ENCODE results near the gene ODAD4. TPM values are rescaled to one million over a fixed set of nuclear protein-coding genes. Genes with fewer than 3 reads are reported as not detected.

The ODAD4 gene
- 8.4 TPM for polyA plus RNA-seq (2013, experiment 1 of 4)
- polyA plus RNA-seq (2013, experiment 2 of 4): 7.1 TPM
- polyA plus RNA-seq (2013, experiment 3 of 4): 4.9 TPM
- polyA plus RNA-seq (2013, experiment 4 of 4): 5.9 TPM

GRCh38 chr17:41930009-41930832 lies at the start of gene ODAD4:
Gene ODAD4, plus strand, starts transcription at chr17:41930617. Its CDS starts 107 bp downstream, at chr17:41930724.
- Histone ChIP-seq H3K27me3 (ENCODE audit: control insufficient read depth, insufficient read depth, low read length, poor library complexity, severe bottlenecking) (no peaks in the 10 kb centered on the region), H3K4me3 (ENCODE audit: insufficient read depth, low read depth, low read length) (peak within 1 kb of the TSS; percentile 69), H3K9me3 (ENCODE audit: control insufficient read depth, low read length) (no peaks in the 10 kb centered on the region), H3K36me3 (ENCODE audit: control insufficient read depth, insufficient read depth, low read length) (no peaks in the 10 kb centered on the region), H3K4me1 (ENCODE audit: control insufficient read depth, insufficient read depth, low read length) (peaks cover 6% of the 10 kb centered on the region), H3K27ac (ENCODE audit: insufficient read depth, low read depth, low read length, poor library complexity, severe bottlenecking) (peak within 1 kb of the TSS; percentile 76)
- WGBS, 2 experiments: 3% methylated on average over 43 of the region's 43 CpGs

- Histone ChIP-seq H3K36me3 (ENCODE audit: control insufficient read depth, insufficient read depth, low read length) (peaks cover 70% of the 10 kb centered on the region), H3K9me3 (ENCODE audit: control insufficient read depth, low read length) (no peaks in the 10 kb centered on the region), H3K27me3 (ENCODE audit: control insufficient read depth, insufficient read depth, low read length, poor library complexity, severe bottlenecking) (no peaks in the 10 kb centered on the region), H3K27ac (ENCODE audit: insufficient read depth, low read depth, low read length, poor library complexity, severe bottlenecking) (no peak overlapping the region), H3K4me1 (ENCODE audit: control insufficient read depth, insufficient read depth, low read length) (peaks cover 9% of the 10 kb centered on the region), H3K4me3 (ENCODE audit: insufficient read depth, low read depth, low read length) (no peak overlapping the region)
- 96% methylated on average over 6 of the region's 6 CpGs for WGBS, 2 experiments
These were observed 47.7 kb upstream of the ODAD4 start for GRCh38 chr17:41882756-41883155.

- H3K36me3 ChIP-seq (ENCODE audit: control insufficient read depth, insufficient read depth, low read length): peaks cover 68% of the 10 kb centered on the region
These were observed 44.7 kb upstream of the ODAD4 start for GRCh38 chr17:41885733-41886132.

GRCh38 chr17:41888332-41888965 lies 42.0 kb upstream of the ODAD4 start:
- 90 to 92% methylated on average over 6 of the region's 6 CpGs for WGBS, 2 experiments
- no peak overlapping the region for H3K4me3 ChIP-seq (ENCODE audit: insufficient read depth, low read depth, low read length)
- H3K27ac ChIP-seq (ENCODE audit: insufficient read depth, low read depth, low read length, poor library complexity, severe bottlenecking): no peak overlapping the region
- no peaks in the 10 kb centered on the region for H3K27me3 ChIP-seq (ENCODE audit: control insufficient read depth, insufficient read depth, low read length, poor library complexity, severe bottlenecking)
- peaks cover 76% of the 10 kb centered on the region for H3K36me3 ChIP-seq (ENCODE audit: control insufficient read depth, insufficient read depth, low read length)
- H3K9me3 ChIP-seq (ENCODE audit: control insufficient read depth, low read length): no peaks in the 10 kb centered on the region
- peaks cover 9% of the 10 kb centered on the region for H3K4me1 ChIP-seq (ENCODE audit: control insufficient read depth, insufficient read depth, low read length)

More at GRCh38 chr17:41885733-41886132, 44.7 kb upstream of the ODAD4 start:
- Histone ChIP-seq H3K27me3 (ENCODE audit: control insufficient read depth, insufficient read depth, low read length, poor library complexity, severe bottlenecking) (no peaks in the 10 kb centered on the region), H3K9me3 (ENCODE audit: control insufficient read depth, low read length) (no peaks in the 10 kb centered on the region), H3K4me1 (ENCODE audit: control insufficient read depth, insufficient read depth, low read length) (peaks cover 9% of the 10 kb centered on the region), H3K4me3 (ENCODE audit: insufficient read depth, low read depth, low read length) (no peak overlapping the region), H3K27ac (ENCODE audit: insufficient read depth, low read depth, low read length, poor library complexity, severe bottlenecking) (peak overlapping the region; percentile 71)
- WGBS, 2 experiments: 52 to 56% methylated on average over 6 of the region's 6 CpGs

GRCh38 chr17:41891135-41892020 lies 39.0 kb upstream of the ODAD4 start:
- Histone ChIP-seq H3K9me3 (ENCODE audit: control insufficient read depth, low read length) (no peaks in the 10 kb centered on the region), H3K27me3 (ENCODE audit: control insufficient read depth, insufficient read depth, low read length, poor library complexity, severe bottlenecking) (no peaks in the 10 kb centered on the region), H3K4me1 (ENCODE audit: control insufficient read depth, insufficient read depth, low read length) (peaks cover 3% of the 10 kb centered on the region), H3K36me3 (ENCODE audit: control insufficient read depth, insufficient read depth, low read length) (peaks cover 81% of the 10 kb centered on the region), H3K4me3 (ENCODE audit: insufficient read depth, low read depth, low read length) (no peak overlapping the region), H3K27ac (ENCODE audit: insufficient read depth, low read depth, low read length, poor library complexity, severe bottlenecking) (no peak overlapping the region)
- WGBS, 2 experiments: 92 to 97% methylated on average over 6 to 7 of the region's 7 CpGs

DNA sequence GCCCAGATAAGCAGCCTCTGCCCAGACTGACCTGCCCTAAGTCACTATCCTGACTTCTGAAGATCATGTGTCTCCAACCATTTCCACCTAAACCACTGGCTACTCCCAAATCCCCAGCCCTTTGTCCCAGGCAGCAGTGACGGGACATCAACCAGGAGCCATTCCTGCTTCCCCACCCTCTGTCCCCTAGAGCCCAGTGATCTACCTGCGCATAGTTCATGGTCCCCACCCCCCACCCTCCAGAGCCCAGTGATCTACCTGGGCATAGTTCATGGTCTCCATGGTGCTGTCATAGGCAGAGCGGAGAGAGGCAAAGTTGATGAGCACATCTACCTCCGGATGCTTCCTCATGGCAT lies 38.4 kb upstream of the ODAD4 start:
- H3K36me3 ChIP-seq (ENCODE audit: control insufficient read depth, insufficient read depth, low read length): peaks cover 78% of the 10 kb centered on the region

GRCh38 chr17:41893384-41893783 lies 37.0 kb upstream of the ODAD4 start:
- Histone ChIP-seq H3K27me3 (ENCODE audit: control insufficient read depth, insufficient read depth, low read length, poor library complexity, severe bottlenecking) (no peaks in the 10 kb centered on the region), H3K9me3 (ENCODE audit: control insufficient read depth, low read length) (no peaks in the 10 kb centered on the region), H3K4me3 (ENCODE audit: insufficient read depth, low read depth, low read length) (no peak overlapping the region), H3K4me1 (ENCODE audit: control insufficient read depth, insufficient read depth, low read length) (no peaks in the 10 kb centered on the region), H3K36me3 (ENCODE audit: control insufficient read depth, insufficient read depth, low read length) (peaks cover 79% of the 10 kb centered on the region), H3K27ac (ENCODE audit: insufficient read depth, low read depth, low read length, poor library complexity, severe bottlenecking) (no peak overlapping the region)
- 95 to 96% methylated on average over 3 of the region's 3 CpGs for WGBS, 2 experiments

More for the DNA sequence above, 38.4 kb upstream of the ODAD4 start:
- Histone ChIP-seq H3K9me3 (ENCODE audit: control insufficient read depth, low read length) (no peaks in the 10 kb centered on the region), H3K27me3 (ENCODE audit: control insufficient read depth, insufficient read depth, low read length, poor library complexity, severe bottlenecking) (no peaks in the 10 kb centered on the region), H3K4me1 (ENCODE audit: control insufficient read depth, insufficient read depth, low read length) (no peaks in the 10 kb centered on the region), H3K27ac (ENCODE audit: insufficient read depth, low read depth, low read length, poor library complexity, severe bottlenecking) (no peak overlapping the region), H3K4me3 (ENCODE audit: insufficient read depth, low read depth, low read length) (no peak overlapping the region)
- WGBS, 2 experiments: 93 to 99% methylated on average over 4 of the region's 4 CpGs

DNA sequence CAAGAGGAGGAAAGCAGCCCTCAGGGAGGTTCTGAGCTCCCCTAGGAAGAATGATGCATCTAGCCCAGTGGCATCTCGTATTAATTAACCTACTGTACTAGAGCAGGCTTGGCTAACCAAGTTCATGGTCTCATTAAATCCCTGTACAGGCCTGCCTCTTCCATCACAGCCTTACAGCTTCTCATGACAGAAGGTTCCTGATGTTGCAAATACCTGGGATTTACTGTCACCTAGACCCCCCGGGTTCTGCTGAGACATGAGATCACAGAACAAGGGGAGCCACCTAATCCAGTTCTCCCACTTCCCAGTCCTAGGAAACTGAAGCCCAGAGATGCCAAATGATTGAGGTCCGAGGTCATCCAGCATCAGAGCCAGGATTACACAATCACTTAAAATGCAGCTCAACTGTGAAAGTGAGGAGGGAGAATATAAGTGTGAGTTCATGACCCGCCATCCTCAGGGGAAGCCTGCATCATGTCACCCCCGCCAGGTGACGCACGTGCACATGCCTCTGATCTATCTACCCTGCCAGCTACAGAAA lies 35.6 kb upstream of the ODAD4 start:
- no peak overlapping the region for H3K27ac ChIP-seq (ENCODE audit: insufficient read depth, low read depth, low read length, poor library complexity, severe bottlenecking)
- H3K9me3 ChIP-seq (ENCODE audit: control insufficient read depth, low read length): no peaks in the 10 kb centered on the region
- no peak overlapping the region for H3K4me3 ChIP-seq (ENCODE audit: insufficient read depth, low read depth, low read length)
- 79 to 81% methylated on average over 7 of the region's 7 CpGs for WGBS, 2 experiments
- no peaks in the 10 kb centered on the region for H3K27me3 ChIP-seq (ENCODE audit: control insufficient read depth, insufficient read depth, low read length, poor library complexity, severe bottlenecking)
- H3K36me3 ChIP-seq (ENCODE audit: control insufficient read depth, insufficient read depth, low read length): peaks cover 79% of the 10 kb centered on the region
- H3K4me1 ChIP-seq (ENCODE audit: control insufficient read depth, insufficient read depth, low read length): no peaks in the 10 kb centered on the region

- peaks cover 80% of the 10 kb centered on the region for H3K36me3 ChIP-seq (ENCODE audit: control insufficient read depth, insufficient read depth, low read length)
- no peaks in the 10 kb centered on the region for H3K9me3 ChIP-seq (ENCODE audit: control insufficient read depth, low read length)
- no peak overlapping the region for H3K27ac ChIP-seq (ENCODE audit: insufficient read depth, low read depth, low read length, poor library complexity, severe bottlenecking)
- H3K27me3 ChIP-seq (ENCODE audit: control insufficient read depth, insufficient read depth, low read length, poor library complexity, severe bottlenecking): no peaks in the 10 kb centered on the region
- no peaks in the 10 kb centered on the region for H3K4me1 ChIP-seq (ENCODE audit: control insufficient read depth, insufficient read depth, low read length)
- 87 to 89% methylated on average over 5 of the region's 5 CpGs for WGBS, 2 experiments
- no peak overlapping the region for H3K4me3 ChIP-seq (ENCODE audit: insufficient read depth, low read depth, low read length)
These were observed 34.8 kb upstream of the ODAD4 start for GRCh38 chr17:41895617-41896016.

All from ectodermal cell (in vitro differentiated cells).